Kidney (tissue), 14 donors: ENCODE results near the gene HNMT. TPM values are rescaled to one million over a fixed set of nuclear protein-coding genes. Genes with fewer than 3 reads are reported as not detected.

Source experiments
- DNase-seq, 5 donors: peaks; one replicate each; pipeline ENCODE4 v3.0.0-alpha.2; 2013 to 2020
- FAIRE-seq: peaks from 2 replicates; lab custom pipeline; 2012; peaks lifted over from hg19 to GRCh38; lab: Jason Lieb, UNC
- H3K27ac ChIP-seq, 2 donors: one replicate each; pipeline ENCODE4 v1.7.0; 2013; ENCODE audit warnings: low read depth in 2 of 2, low read length in 2 of 2, inconsistent platforms in 1 of 2
- H3K27me3 ChIP-seq: one replicate; pipeline ENCODE4 v1.7.1; 2013; ENCODE audit warnings: low read length, inconsistent platforms; ENCODE audit not compliant: control insufficient read depth, insufficient read depth
- H3K36me3 ChIP-seq, 3 donors: one replicate each; pipeline versions ENCODE4 v1.7.0 to v1.7.1; 2013; ENCODE audit warnings: low read length in 3 of 3, control low read depth in 1 of 3, inconsistent platforms in 1 of 3; ENCODE audit not compliant: insufficient read depth in 3 of 3, control insufficient read depth in 2 of 3
- H3K4me1 ChIP-seq, 3 donors: one replicate each; pipeline versions ENCODE4 v1.7.0 to v1.7.1; 2013; ENCODE audit warnings: low read length in 3 of 3, inconsistent platforms in 1 of 3, low read depth in 1 of 3; ENCODE audit not compliant: control insufficient read depth in 2 of 3, insufficient read depth in 2 of 3
- H3K4me3 ChIP-seq, 3 donors: one replicate each; pipeline versions ENCODE4 v1.7.0 to v1.8.1; 2013; ENCODE audit warnings: low read length in 3 of 3, control low read depth in 1 of 3, inconsistent platforms in 1 of 3
- H3K9ac ChIP-seq, 3 donors: one replicate each; pipeline versions ENCODE4 v1.7.0 to v1.7.1; 2013; ENCODE audit warnings: low read length in 3 of 3, control low read depth in 1 of 3, inconsistent platforms in 1 of 3
- H3K9me3 ChIP-seq, 3 donors: one replicate each; pipeline versions ENCODE4 v1.7.0 to v1.7.1; 2013; ENCODE audit warnings: low read length in 3 of 3, control low read depth in 1 of 3, inconsistent platforms in 1 of 3; ENCODE audit not compliant: control insufficient read depth in 2 of 3, insufficient read depth in 1 of 3
- CTCF ChIP-seq: IDR thresholded peaks from 3 replicates; pipeline ENCODE4 v1.5.1; 2012; ENCODE audit warnings: mild to moderate bottlenecking, moderate library complexity, borderline replicate concordance; ENCODE audit not compliant: insufficient read depth; ENCODE audit errors: extremely low read depth
- intact Hi-C: fragments of 100-400 bp; cut with DNase I; formaldehyde crosslinking; loops from one replicate; pipeline ENCODE4 v1.11.1; 2022
- polyA plus RNA-seq: library from polyadenylated mRNA; stranded (reverse); fragments of 350-450 nt; fragmentation: Illumina TruSeq; extraction: RNeasy Lipid Tissue Mini Kit (QIAGEN cat#74804); gene quantifications from one replicate; pipeline ENCODE4 v1.2.3, GENCODE V29; 2014; ENCODE audit warnings: low read depth, low replicate concordance; ENCODE audit not compliant: insufficient read depth
- total RNA-seq: library from RNA; stranded (reverse); fragmentation: NEBNext Ultra II Directional; extraction: Animal tissue kit (Norgen Biotek cat#: 25700); gene quantifications from one replicate; pipeline ENCODE4 v1.2.1, GENCODE V29; 2021
- donor health status: control.
- donor health status: control.
- donor health status: control.
- donor health status: control.
- donor health status: control.
- donor health status: DM: yes; HTN: yes; CAD: no.
- donor health status: Normal renal cell carcinoma (clear cell type).

Gene HNMT
- total and polyA plus RNA-seq, 2 donors from 2014 or later, result 61.6 to 69.2 TPM

GRCh38 chr2:137924019-137924418 is 40.3 kb upstream of the HNMT start:
- no peak for FAIRE-seq
- Histone ChIP-seq H3K27me3 (no peaks in the 10 kb centered on the region), H3K9me3 (no peaks in the 10 kb centered on the region), H3K4me1 (no peaks in the 10 kb centered on the region), H3K9ac (no peak overlapping the region), H3K36me3 (no peaks in the 10 kb centered on the region), H3K27ac (no peak overlapping the region), H3K4me3 (no peak overlapping the region)
- no peak for DNase-seq
- intact Hi-C loops, result no loop called here
- no peak for TF ChIP-seq CTCF

- Histone ChIP-seq H3K27ac (no peak overlapping the region), H3K4me3 (no peak overlapping the region), H3K9ac (no peak overlapping the region), H3K36me3 (no peaks in the 10 kb centered on the region), H3K4me1 (no peaks in the 10 kb centered on the region), H3K9me3 (no peaks in the 10 kb centered on the region), H3K27me3 (no peaks in the 10 kb centered on the region)
- FAIRE-seq (no peak), DNase-seq (no peak)
- intact Hi-C loops, result no loop called here
- TF ChIP-seq CTCF, result no peak
Observed at GRCh38 chr2:137925599-137925998, 38.7 kb upstream of the HNMT start.

GRCh38 chr2:137927846-137928245 is 36.4 kb upstream of the HNMT start:
- Histone ChIP-seq H3K36me3 (no peaks in the 10 kb centered on the region), H3K9me3 (no peaks in the 10 kb centered on the region), H3K9ac (no peak overlapping the region), H3K4me3 (no peak overlapping the region), H3K27me3 (no peaks in the 10 kb centered on the region), H3K4me1 (no peaks in the 10 kb centered on the region), H3K27ac (no peak overlapping the region)
- no peak for FAIRE-seq
- no peak for DNase-seq
- intact Hi-C loops, result no loop called here
- TF ChIP-seq CTCF, result no peak
